Kasumi-1 (cell line): ENCODE measurements around the gene SNRPF.
A peak's percentile ranks its signal among the peaks of the same experiment; 100 is the strongest.
"Not testable (repeated sequence)": the region's sequence is repeated elsewhere in the genome, so short reads cannot be mapped to it uniquely, and the experiment has no call there.

ENCODE experiments used
- DNase-seq, 2 experiments: peaks; one replicate each; lab custom pipeline; 2025; lab: John Stamatoyannopoulos, UW

The SNRPF gene

GRCh38 chr12:95858451-95859343, at the start of gene SNRPF:
TSS of gene SNRPF (plus strand) at chr12:95858952. CDS start at chr12:95859074, 122 bp downstream.
- peak; percentile 95 for DNase-seq

- DNase-seq: no peak
Observed at GRCh38 chr12:95809000-95809680, 49.6 kb upstream of the SNRPF start.

- no peak for DNase-seq
Observed at GRCh38 chr12:95810411-95810810, 48.3 kb upstream of the SNRPF start.

GRCh38 chr12:95812155-95812554, 46.6 kb upstream of the SNRPF start:
- DNase-seq: not testable (repeated sequence)

GRCh38 chr12:95815632-95816212, 43.0 kb upstream of the SNRPF start:
- DNase-seq: peak; percentile 70 to 82

- peak; percentile 7 to 51 for DNase-seq
Observed at GRCh38 chr12:95820096-95820703, 38.6 kb upstream of the SNRPF start.

GRCh38 chr12:95829395-95829794, 29.4 kb upstream of the SNRPF start:
- no peak for DNase-seq

GRCh38 chr12:95830335-95831089, 28.2 kb upstream of the SNRPF start:
- DNase-seq: no peak

- DNase-seq: no peak
Observed at GRCh38 chr12:95834572-95834971, 24.2 kb upstream of the SNRPF start.

GRCh38 chr12:95836185-95836609, 22.6 kb upstream of the SNRPF start:
- DNase-seq: no peak

GRCh38 chr12:95836630-95837239, 22.0 kb upstream of the SNRPF start:
- DNase-seq: no peak

- no peak for DNase-seq
Observed at GRCh38 chr12:95837240-95838038, 21.3 kb upstream of the SNRPF start.

- peak; percentile 13 to 24 for DNase-seq
Observed at GRCh38 chr12:95838125-95838524, 20.6 kb upstream of the SNRPF start.

- DNase-seq: not testable (repeated sequence)
Observed at GRCh38 chr12:95842426-95842825, 16.3 kb upstream of the SNRPF start.

GRCh38 chr12:95848575-95849388, 10.0 kb upstream of the SNRPF start:
- DNase-seq: peak in 1 of 2 experiments; percentile 7

GRCh38 chr12:95851606-95852005, 7.1 kb upstream of the SNRPF start:
- DNase-seq: peak; percentile 14 to 19

GRCh38 chr12:95852133-95852532, 6.6 kb upstream of the SNRPF start:
- no peak for DNase-seq

- DNase-seq: no peak
Observed at GRCh38 chr12:95857156-95857555, 1.6 kb upstream of the SNRPF start.

GRCh38 chr12:95857799-95858198, 953 bp upstream of the SNRPF start:
- no peak for DNase-seq
